MV-4-11 (cell line): Measurements from ENCODE around the gene SLC25A21.
"Not testable (repeated sequence)": the region's sequence is repeated elsewhere in the genome, so short reads cannot be mapped to it uniquely, and the experiment has no call there.

Experiments
- DNase-seq: peaks from one replicate; lab custom pipeline; 2025; lab: John Stamatoyannopoulos, UW

Gene SLC25A21

GRCh38 chr14:37088356-37089215 is 83.8 kb downstream of the SLC25A21 start:
- no peak for DNase-seq

GRCh38 chr14:37087520-37087919 is 84.9 kb downstream of the SLC25A21 start:
- DNase-seq: no peak

- DNase-seq: no peak
These were observed 88.8 kb downstream of the SLC25A21 start for GRCh38 chr14:37083599-37083998.

- DNase-seq: no peak
These were observed 90.0 kb downstream of the SLC25A21 start for GRCh38 chr14:37082449-37082848.

- no peak for DNase-seq
These were observed 90.5 kb downstream of the SLC25A21 start for GRCh38 chr14:37081856-37082255.

- no peak for DNase-seq
These were observed 91.2 kb downstream of the SLC25A21 start for GRCh38 chr14:37081218-37081617.

- no peak for DNase-seq
These were observed 94.3 kb downstream of the SLC25A21 start for GRCh38 chr14:37078131-37078530.

GRCh38 chr14:37074320-37074719 is 98.1 kb downstream of the SLC25A21 start:
- not testable (repeated sequence) for DNase-seq

- no peak for DNase-seq
These were observed 108.8 kb downstream of the SLC25A21 start for GRCh38 chr14:37063467-37064240.

GRCh38 chr14:37062191-37062803 is 110.1 kb downstream of the SLC25A21 start:
- DNase-seq: no peak

GRCh38 chr14:37061697-37062096 is 110.7 kb downstream of the SLC25A21 start:
- no peak for DNase-seq

GRCh38 chr14:37060496-37061260 is 111.7 kb downstream of the SLC25A21 start:
- DNase-seq: no peak

GRCh38 chr14:37057776-37058175 is 114.6 kb downstream of the SLC25A21 start:
- no peak for DNase-seq

- no peak for DNase-seq
These were observed 115.9 kb downstream of the SLC25A21 start for GRCh38 chr14:37056473-37056872.

GRCh38 chr14:37054869-37055268 is 117.5 kb downstream of the SLC25A21 start:
- no peak for DNase-seq

- DNase-seq: no peak
These were observed 118.3 kb downstream of the SLC25A21 start for GRCh38 chr14:37054144-37054543.

GRCh38 chr14:37051680-37052079 is 120.7 kb downstream of the SLC25A21 start:
- DNase-seq: no peak

GRCh38 chr14:37051153-37051552 is 121.3 kb downstream of the SLC25A21 start:
- DNase-seq: no peak

- no peak for DNase-seq
These were observed 123.7 kb downstream of the SLC25A21 start for GRCh38 chr14:37048666-37049071.

GRCh38 chr14:37047996-37048395 is 124.4 kb downstream of the SLC25A21 start:
- DNase-seq: no peak

- no peak for DNase-seq
These were observed 125.2 kb downstream of the SLC25A21 start for GRCh38 chr14:37047226-37047625.

GRCh38 chr14:37046815-37047214 is 125.6 kb downstream of the SLC25A21 start:
- no peak for DNase-seq
